Nephron progenitor cell (in vitro differentiated cells): ENCODE data around the gene SPRN.

Experiments
- DNase-seq: peaks from one replicate; pipeline ENCODE4 v3.0.0; 2021
- H3K27ac Mint-ChIP-seq: 2 replicates; pipeline ENCODE4 v1.8.0; 2021; ENCODE audit warnings: mild to moderate bottlenecking, moderate library complexity, mixed read lengths
- H3K27me3 Mint-ChIP-seq: 2 replicates; pipeline ENCODE4 v1.8.0; 2021; ENCODE audit warnings: mild to moderate bottlenecking, low read depth, mixed read lengths; ENCODE audit not compliant: poor library complexity
- H3K36me3 Mint-ChIP-seq: 2 replicates; pipeline ENCODE4 v1.8.0; 2021; ENCODE audit warnings: low read depth, mixed read lengths
- H3K4me1 Mint-ChIP-seq: 2 replicates; pipeline ENCODE4 v1.8.0; 2021; ENCODE audit warnings: mixed read lengths
- H3K4me3 Mint-ChIP-seq: 2 replicates; pipeline ENCODE4 v1.8.0; 2021; ENCODE audit warnings: mild to moderate bottlenecking, moderate library complexity, mixed read lengths
- H3K9me3 Mint-ChIP-seq: 2 replicates; pipeline ENCODE4 v1.8.0; 2021; ENCODE audit warnings: mild to moderate bottlenecking, moderate library complexity, mixed read lengths
- CTCF ChIP-seq: fragments of 200-600 bp; sonication (generic); IDR thresholded peaks from 2 replicates; pipeline ENCODE4 v1.5.0; 2021; ENCODE audit warnings: antibody characterized with exemption

SPRN gene

GRCh38 chr10:133458021-133458709, 33.7 kb upstream of the SPRN start:
- Mint-ChIP-seq H3K27me3 (peaks cover 5% of the 10 kb centered on the region), H3K36me3 (peaks cover 11% of the 10 kb centered on the region), H3K27ac (no peak overlapping the region), H3K4me3 (no peak overlapping the region), H3K9me3 (peaks cover 77% of the 10 kb centered on the region), H3K4me1 (no peaks in the 10 kb centered on the region)
- DNase-seq = no peak
- TF ChIP-seq CTCF = no peak

GRCh38 chr10:133457100-133457841, 32.8 kb upstream of the SPRN start:
- peaks cover 80% of the 10 kb centered on the region for H3K9me3 Mint-ChIP-seq
- no peak for TF ChIP-seq CTCF
- H3K27ac Mint-ChIP-seq = no peak overlapping the region
- peaks cover 11% of the 10 kb centered on the region for H3K36me3 Mint-ChIP-seq
- peaks cover 5% of the 10 kb centered on the region for H3K27me3 Mint-ChIP-seq
- no peak for DNase-seq
- H3K4me1 Mint-ChIP-seq = no peaks in the 10 kb centered on the region
- no peak overlapping the region for H3K4me3 Mint-ChIP-seq

- Mint-ChIP-seq H3K4me1 (no peaks in the 10 kb centered on the region), H3K27ac (no peak overlapping the region), H3K4me3 (no peak overlapping the region), H3K27me3 (peaks cover 3% of the 10 kb centered on the region), H3K9me3 (peaks cover 78% of the 10 kb centered on the region), H3K36me3 (peaks cover 6% of the 10 kb centered on the region)
- TF ChIP-seq CTCF = no peak
- no peak for DNase-seq
Measured at GRCh38 chr10:133456041-133456951, 31.9 kb upstream of the SPRN start.

GRCh38 chr10:133455611-133456031, 31.2 kb upstream of the SPRN start:
- Mint-ChIP-seq H3K4me3 (no peak overlapping the region), H3K27me3 (peaks cover 3% of the 10 kb centered on the region), H3K27ac (no peak overlapping the region), H3K4me1 (no peaks in the 10 kb centered on the region), H3K36me3 (peaks cover 4% of the 10 kb centered on the region), H3K9me3 (peaks cover 78% of the 10 kb centered on the region)
- no peak for TF ChIP-seq CTCF
- DNase-seq = no peak

GRCh38 chr10:133455196-133455595, 30.8 kb upstream of the SPRN start:
- DNase-seq = no peak
- peaks cover 3% of the 10 kb centered on the region for H3K27me3 Mint-ChIP-seq
- peaks cover 4% of the 10 kb centered on the region for H3K36me3 Mint-ChIP-seq
- H3K4me1 Mint-ChIP-seq = no peaks in the 10 kb centered on the region
- peaks cover 74% of the 10 kb centered on the region for H3K9me3 Mint-ChIP-seq
- TF ChIP-seq CTCF = no peak
- H3K27ac Mint-ChIP-seq = no peak overlapping the region
- no peak overlapping the region for H3K4me3 Mint-ChIP-seq
